OCI-LY3 (cell line): ENCODE measurements around the gene BNC2.

Source experiments
- EZH2phosphoT487 ChIP-seq: fragments of 200-600 bp; shearing (Covaris generic); IDR thresholded peaks from 2 replicates; pipeline ENCODE4 v1.6.1; 2018; ENCODE audit warnings: antibody characterized with exemption, mixed run types, low read depth
- TF ChIP-seq, protein P1 (sequence below): fragments of 200-600, 300-600 bp; sonication (generic); IDR thresholded peaks from 2 replicates; pipeline ENCODE4 v1.5.1; 2014; ENCODE audit warnings: antibody characterized with exemption, low read length, low read depth

DNA sequence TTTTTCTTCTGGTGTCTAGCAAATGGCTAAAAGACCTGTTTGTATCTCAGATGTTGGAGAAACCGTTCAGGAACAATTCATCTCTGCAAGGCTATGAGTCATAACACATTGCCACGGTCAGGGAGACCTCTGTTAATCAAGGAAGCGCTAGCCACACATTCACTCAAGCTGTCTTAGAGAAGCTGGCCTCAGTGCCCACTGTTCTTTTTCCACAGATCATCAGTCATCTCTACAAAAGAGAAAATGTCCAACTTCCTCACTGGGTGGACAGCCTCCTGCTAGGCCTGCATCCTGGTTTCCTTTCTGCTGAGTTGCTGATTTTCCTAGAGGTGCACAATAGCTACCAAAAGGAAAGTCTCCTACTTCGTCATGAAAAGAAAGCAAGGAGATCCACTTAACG, 360.5 kb downstream of the BNC2 start:
- TF ChIP-seq, protein P1, sequence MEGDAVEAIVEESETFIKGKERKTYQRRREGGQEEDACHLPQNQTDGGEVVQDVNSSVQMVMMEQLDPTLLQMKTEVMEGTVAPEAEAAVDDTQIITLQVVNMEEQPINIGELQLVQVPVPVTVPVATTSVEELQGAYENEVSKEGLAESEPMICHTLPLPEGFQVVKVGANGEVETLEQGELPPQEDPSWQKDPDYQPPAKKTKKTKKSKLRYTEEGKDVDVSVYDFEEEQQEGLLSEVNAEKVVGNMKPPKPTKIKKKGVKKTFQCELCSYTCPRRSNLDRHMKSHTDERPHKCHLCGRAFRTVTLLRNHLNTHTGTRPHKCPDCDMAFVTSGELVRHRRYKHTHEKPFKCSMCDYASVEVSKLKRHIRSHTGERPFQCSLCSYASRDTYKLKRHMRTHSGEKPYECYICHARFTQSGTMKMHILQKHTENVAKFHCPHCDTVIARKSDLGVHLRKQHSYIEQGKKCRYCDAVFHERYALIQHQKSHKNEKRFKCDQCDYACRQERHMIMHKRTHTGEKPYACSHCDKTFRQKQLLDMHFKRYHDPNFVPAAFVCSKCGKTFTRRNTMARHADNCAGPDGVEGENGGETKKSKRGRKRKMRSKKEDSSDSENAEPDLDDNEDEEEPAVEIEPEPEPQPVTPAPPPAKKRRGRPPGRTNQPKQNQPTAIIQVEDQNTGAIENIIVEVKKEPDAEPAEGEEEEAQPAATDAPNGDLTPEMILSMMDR: no peak
- no peak for TF ChIP-seq EZH2phosphoT487
